Tibial artery (tissue), 4 donors: Measurements from ENCODE around the gene CACNA1B.

Experiments used
- DNase-seq, 2 donors: peaks; one replicate each; pipeline ENCODE4 v3.0.0-alpha.2; 2019
- H3K27ac ChIP-seq, 2 donors: fragments of 200-600 bp; sonication (generic) in 1 of 2; 1 replicate in 1 of 2; 2 replicates in 1 of 2; pipeline ENCODE4 v1.5.1; 2018 to 2019; ENCODE audit warnings: mild to moderate bottlenecking in 1 of 2
- H3K27me3 ChIP-seq, 2 donors: fragments of 200-600 bp; sonication (generic) in 1 of 2; one replicate each; pipeline versions ENCODE4 v1.5.1 to v1.6.0; 2016 to 2019
- H3K36me3 ChIP-seq, 3 donors: fragments of 200-600 bp; sonication (generic) in 2 of 3; one replicate each; pipeline ENCODE4 v1.5.1; 2016 to 2019; ENCODE audit warnings: mild to moderate bottlenecking in 2 of 3
- H3K4me1 ChIP-seq, 4 donors: fragments of 200-600 bp; sonication (generic) in 2 of 4; 1 replicate in 3 of 4; 2 replicates in 1 of 4; pipeline ENCODE4 v1.5.1; 2016 to 2019
- H3K4me3 ChIP-seq, 2 donors: fragments of 200-600 bp; sonication (generic) in 1 of 2; 1 replicate in 1 of 2; 2 replicates in 1 of 2; pipeline ENCODE4 v1.5.1; 2018 to 2019; ENCODE audit warnings: mild to moderate bottlenecking in 2 of 2
- H3K9me3 ChIP-seq, 3 donors: fragments of 200-600 bp; sonication (generic) in 1 of 3; one replicate each; pipeline ENCODE4 v1.5.1; 2016 to 2019
- intact Hi-C: fragments of 100-400 bp; cut with DNase I; formaldehyde crosslinking; loops from one replicate; pipeline ENCODE4 v1.15.0; 2023; ENCODE audit warnings: low total_unique reads
- TF ChIP-seq, protein P1 (sequence below), 2 experiments: fragments of 200-600 bp in 1 of 2; fragments of 450-650 bp in 1 of 2; IDR thresholded peaks; one replicate each; pipeline ENCODE4 v1.5.1; 2017 to 2019; ENCODE audit warnings: antibody characterized with exemption in 2 of 2, mild to moderate bottlenecking in 1 of 2, moderate library complexity in 1 of 2

The CACNA1B gene

GRCh38 chr9:137943655-137944054 lies 66.1 kb downstream of the CACNA1B start:
- Histone ChIP-seq H3K4me1 (no peaks in the 10 kb centered on the region), H3K36me3 (no peaks in the 10 kb centered on the region), H3K27ac (no peak overlapping the region), H3K27me3 (no peaks in the 10 kb centered on the region), H3K4me3 (no peak overlapping the region), H3K9me3 (peaks cover 0 to 9% (median 5%) of the 10 kb centered on the region in 3 donors)
- intact Hi-C loops, result no loop called here
- no peak for DNase-seq
- TF ChIP-seq, protein P1, sequence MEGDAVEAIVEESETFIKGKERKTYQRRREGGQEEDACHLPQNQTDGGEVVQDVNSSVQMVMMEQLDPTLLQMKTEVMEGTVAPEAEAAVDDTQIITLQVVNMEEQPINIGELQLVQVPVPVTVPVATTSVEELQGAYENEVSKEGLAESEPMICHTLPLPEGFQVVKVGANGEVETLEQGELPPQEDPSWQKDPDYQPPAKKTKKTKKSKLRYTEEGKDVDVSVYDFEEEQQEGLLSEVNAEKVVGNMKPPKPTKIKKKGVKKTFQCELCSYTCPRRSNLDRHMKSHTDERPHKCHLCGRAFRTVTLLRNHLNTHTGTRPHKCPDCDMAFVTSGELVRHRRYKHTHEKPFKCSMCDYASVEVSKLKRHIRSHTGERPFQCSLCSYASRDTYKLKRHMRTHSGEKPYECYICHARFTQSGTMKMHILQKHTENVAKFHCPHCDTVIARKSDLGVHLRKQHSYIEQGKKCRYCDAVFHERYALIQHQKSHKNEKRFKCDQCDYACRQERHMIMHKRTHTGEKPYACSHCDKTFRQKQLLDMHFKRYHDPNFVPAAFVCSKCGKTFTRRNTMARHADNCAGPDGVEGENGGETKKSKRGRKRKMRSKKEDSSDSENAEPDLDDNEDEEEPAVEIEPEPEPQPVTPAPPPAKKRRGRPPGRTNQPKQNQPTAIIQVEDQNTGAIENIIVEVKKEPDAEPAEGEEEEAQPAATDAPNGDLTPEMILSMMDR (IDR thresholded peaks at IDR 0.05), result no peak

GRCh38 chr9:137945581-137945980 lies 68.0 kb downstream of the CACNA1B start:
- intact Hi-C loops, result no loop called here
- DNase-seq, result no peak
- Histone ChIP-seq H3K4me3 (no peak overlapping the region), H3K27ac (no peak overlapping the region), H3K36me3 (no peaks in the 10 kb centered on the region), H3K4me1 (no peaks in the 10 kb centered on the region), H3K9me3 (peaks cover 0 to 9% (median 5%) of the 10 kb centered on the region in 3 donors), H3K27me3 (no peaks in the 10 kb centered on the region)
- TF ChIP-seq, protein P1 (IDR thresholded peaks at IDR 0.05), result no peak

DNA sequence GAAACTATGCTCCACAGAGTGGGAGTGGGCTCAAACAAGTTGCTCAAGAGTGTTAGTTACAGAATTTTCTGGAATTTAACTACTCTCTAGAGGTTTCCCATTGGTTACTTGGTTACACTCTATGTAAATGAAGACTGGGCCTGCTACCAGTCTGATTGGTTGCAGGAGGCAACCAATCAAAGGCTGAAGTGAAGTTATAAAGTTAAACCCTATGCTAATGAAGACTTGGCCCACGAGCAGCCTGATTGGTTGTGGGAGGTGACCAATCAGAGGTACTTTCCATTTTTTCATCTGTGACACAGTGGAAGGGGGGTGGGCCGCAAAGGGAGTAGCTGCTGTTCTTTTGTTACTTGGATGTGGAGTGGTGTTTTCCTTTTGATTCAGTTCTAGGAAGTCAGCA lies 69.4 kb downstream of the CACNA1B start:
- Histone ChIP-seq H3K27me3 (peaks cover 0 to 3% of the 10 kb centered on the region in 2 donors), H3K36me3 (no peaks in the 10 kb centered on the region), H3K4me1 (no peaks in the 10 kb centered on the region), H3K27ac (no peak overlapping the region), H3K4me3 (no peak overlapping the region), H3K9me3 (peaks cover 0 to 9% (median 5%) of the 10 kb centered on the region in 3 donors)
- TF ChIP-seq, protein P1 (IDR thresholded peaks at IDR 0.05), result no peak
- DNase-seq, result no peak
- intact Hi-C loops, result no loop called here

GRCh38 chr9:137948642-137949041 lies 71.1 kb downstream of the CACNA1B start:
- H3K4me3 ChIP-seq, result no peak overlapping the region
- H3K27ac ChIP-seq, result no peak overlapping the region
- intact Hi-C loops, result no loop called here
- no peak for DNase-seq
- no peaks in the 10 kb centered on the region for H3K4me1 ChIP-seq
- no peaks in the 10 kb centered on the region for H3K36me3 ChIP-seq
- H3K27me3 ChIP-seq, result peaks cover 0 to 13% of the 10 kb centered on the region in 2 donors
- TF ChIP-seq, protein P1 (IDR thresholded peaks at IDR 0.05), result no peak
- peaks cover 0 to 9% (median 5%) of the 10 kb centered on the region in 3 donors for H3K9me3 ChIP-seq

DNA sequence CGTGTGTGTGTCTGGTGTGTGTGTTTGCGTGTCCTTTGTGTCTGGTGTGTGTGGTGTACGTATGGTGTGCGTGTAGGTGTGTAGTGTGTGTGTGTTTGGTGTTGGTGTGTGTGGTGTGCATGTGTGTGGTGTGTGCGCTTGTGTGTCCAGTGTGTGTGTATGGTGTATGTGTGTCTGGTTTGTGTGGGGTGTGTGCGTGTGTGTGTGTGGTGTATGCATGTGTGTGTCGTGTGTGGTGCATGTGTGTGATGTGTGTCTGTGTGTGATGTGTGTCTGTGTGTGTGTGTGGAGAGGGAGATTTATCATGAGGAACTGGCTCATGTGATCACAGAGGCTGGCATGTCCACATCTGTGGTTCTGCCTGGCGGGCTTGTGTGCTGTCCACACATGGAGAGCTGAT lies 71.7 kb downstream of the CACNA1B start:
- Histone ChIP-seq H3K4me1 (no peaks in the 10 kb centered on the region), H3K27ac (no peak overlapping the region), H3K4me3 (no peak overlapping the region), H3K9me3 (peaks cover 0 to 9% (median 5%) of the 10 kb centered on the region in 3 donors), H3K36me3 (no peaks in the 10 kb centered on the region), H3K27me3 (peaks cover 0 to 18% of the 10 kb centered on the region in 2 donors)
- no peak for DNase-seq
- intact Hi-C loops, result no loop called here
- TF ChIP-seq, protein P1 (IDR thresholded peaks at IDR 0.05), result no peak

GRCh38 chr9:137951107-137951506 lies 73.5 kb downstream of the CACNA1B start:
- H3K9me3 ChIP-seq, result peaks cover 0 to under 1% (median 0%) of the 10 kb centered on the region in 3 donors
- no peak overlapping the region for H3K27ac ChIP-seq
- H3K36me3 ChIP-seq, result no peaks in the 10 kb centered on the region
- intact Hi-C loops, result no loop called here
- H3K27me3 ChIP-seq, result peaks cover 0 to 18% of the 10 kb centered on the region in 2 donors
- no peak overlapping the region for H3K4me3 ChIP-seq
- no peak for DNase-seq
- no peaks in the 10 kb centered on the region for H3K4me1 ChIP-seq
- TF ChIP-seq, protein P1 (IDR thresholded peaks at IDR 0.05), result no peak
